DND-41 (cell line): ENCODE measurements around the gene DOCK4.

ENCODE experiments used
- EZH2 ChIP-seq: IDR thresholded peaks from 3 replicates; pipeline ENCODE4 v1.6.1; 2012; ENCODE audit warnings: borderline replicate concordance, low read depth, mild to moderate bottlenecking, moderate library complexity, low read length, inconsistent platforms; ENCODE audit not compliant: severe bottlenecking
- TF ChIP-seq, protein P1 (sequence below): IDR thresholded peaks from 2 replicates; pipeline ENCODE4 v1.5.1; 2012; ENCODE audit warnings: borderline replicate concordance, low read length, moderate library complexity, mild to moderate bottlenecking; ENCODE audit not compliant: poor library complexity, severe bottlenecking; ENCODE audit errors: extremely low read depth

DNA sequence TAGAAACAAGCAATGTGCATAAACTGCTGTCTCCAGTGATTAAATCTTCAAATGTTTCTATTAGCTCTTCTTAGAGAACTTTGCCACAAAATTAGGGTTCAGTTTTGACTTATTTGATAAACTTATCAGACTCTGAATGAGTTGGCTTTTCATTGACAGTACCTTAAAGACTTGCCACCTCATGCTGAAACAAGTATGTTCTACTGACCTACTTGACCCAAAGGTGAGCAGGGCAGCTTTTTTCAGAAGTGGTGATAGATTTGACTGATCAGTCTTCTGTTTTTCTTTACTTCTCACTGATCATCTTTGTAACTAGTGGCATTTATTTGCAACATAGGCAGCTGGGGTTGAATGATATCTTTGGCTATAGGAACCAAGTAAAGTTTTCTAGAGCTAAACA, 8.1 kb upstream of the DOCK4 start:
- TF ChIP-seq, protein P1, sequence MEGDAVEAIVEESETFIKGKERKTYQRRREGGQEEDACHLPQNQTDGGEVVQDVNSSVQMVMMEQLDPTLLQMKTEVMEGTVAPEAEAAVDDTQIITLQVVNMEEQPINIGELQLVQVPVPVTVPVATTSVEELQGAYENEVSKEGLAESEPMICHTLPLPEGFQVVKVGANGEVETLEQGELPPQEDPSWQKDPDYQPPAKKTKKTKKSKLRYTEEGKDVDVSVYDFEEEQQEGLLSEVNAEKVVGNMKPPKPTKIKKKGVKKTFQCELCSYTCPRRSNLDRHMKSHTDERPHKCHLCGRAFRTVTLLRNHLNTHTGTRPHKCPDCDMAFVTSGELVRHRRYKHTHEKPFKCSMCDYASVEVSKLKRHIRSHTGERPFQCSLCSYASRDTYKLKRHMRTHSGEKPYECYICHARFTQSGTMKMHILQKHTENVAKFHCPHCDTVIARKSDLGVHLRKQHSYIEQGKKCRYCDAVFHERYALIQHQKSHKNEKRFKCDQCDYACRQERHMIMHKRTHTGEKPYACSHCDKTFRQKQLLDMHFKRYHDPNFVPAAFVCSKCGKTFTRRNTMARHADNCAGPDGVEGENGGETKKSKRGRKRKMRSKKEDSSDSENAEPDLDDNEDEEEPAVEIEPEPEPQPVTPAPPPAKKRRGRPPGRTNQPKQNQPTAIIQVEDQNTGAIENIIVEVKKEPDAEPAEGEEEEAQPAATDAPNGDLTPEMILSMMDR: no peak
- no peak for TF ChIP-seq EZH2
